ENCODE measurements around the gene CPLANE2.
"Not testable (repeated sequence)": the region's sequence is repeated elsewhere in the genome, so short reads cannot be mapped to it uniquely, and the experiment has no call there.

The CPLANE2 gene

GRCh38 chr1:16249596-16250241, 12.7 kb upstream of the CPLANE2 start:
- no peak overlapping the region for H3K4me3 ChIP-seq (ENCODE audit: low read depth, low read length)
- DNase-seq (ENCODE audit: low read depth, low spot score), result peak; percentile 54
- TF ChIP-seq, protein P1, sequence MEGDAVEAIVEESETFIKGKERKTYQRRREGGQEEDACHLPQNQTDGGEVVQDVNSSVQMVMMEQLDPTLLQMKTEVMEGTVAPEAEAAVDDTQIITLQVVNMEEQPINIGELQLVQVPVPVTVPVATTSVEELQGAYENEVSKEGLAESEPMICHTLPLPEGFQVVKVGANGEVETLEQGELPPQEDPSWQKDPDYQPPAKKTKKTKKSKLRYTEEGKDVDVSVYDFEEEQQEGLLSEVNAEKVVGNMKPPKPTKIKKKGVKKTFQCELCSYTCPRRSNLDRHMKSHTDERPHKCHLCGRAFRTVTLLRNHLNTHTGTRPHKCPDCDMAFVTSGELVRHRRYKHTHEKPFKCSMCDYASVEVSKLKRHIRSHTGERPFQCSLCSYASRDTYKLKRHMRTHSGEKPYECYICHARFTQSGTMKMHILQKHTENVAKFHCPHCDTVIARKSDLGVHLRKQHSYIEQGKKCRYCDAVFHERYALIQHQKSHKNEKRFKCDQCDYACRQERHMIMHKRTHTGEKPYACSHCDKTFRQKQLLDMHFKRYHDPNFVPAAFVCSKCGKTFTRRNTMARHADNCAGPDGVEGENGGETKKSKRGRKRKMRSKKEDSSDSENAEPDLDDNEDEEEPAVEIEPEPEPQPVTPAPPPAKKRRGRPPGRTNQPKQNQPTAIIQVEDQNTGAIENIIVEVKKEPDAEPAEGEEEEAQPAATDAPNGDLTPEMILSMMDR (IDR thresholded peaks at IDR 0.05; ENCODE audit: low read depth, low read length), result no peak
- in situ Hi-C loops (cut with HindIII; ENCODE audit: low sequenced_read_pairs), result no loop called here

DNA sequence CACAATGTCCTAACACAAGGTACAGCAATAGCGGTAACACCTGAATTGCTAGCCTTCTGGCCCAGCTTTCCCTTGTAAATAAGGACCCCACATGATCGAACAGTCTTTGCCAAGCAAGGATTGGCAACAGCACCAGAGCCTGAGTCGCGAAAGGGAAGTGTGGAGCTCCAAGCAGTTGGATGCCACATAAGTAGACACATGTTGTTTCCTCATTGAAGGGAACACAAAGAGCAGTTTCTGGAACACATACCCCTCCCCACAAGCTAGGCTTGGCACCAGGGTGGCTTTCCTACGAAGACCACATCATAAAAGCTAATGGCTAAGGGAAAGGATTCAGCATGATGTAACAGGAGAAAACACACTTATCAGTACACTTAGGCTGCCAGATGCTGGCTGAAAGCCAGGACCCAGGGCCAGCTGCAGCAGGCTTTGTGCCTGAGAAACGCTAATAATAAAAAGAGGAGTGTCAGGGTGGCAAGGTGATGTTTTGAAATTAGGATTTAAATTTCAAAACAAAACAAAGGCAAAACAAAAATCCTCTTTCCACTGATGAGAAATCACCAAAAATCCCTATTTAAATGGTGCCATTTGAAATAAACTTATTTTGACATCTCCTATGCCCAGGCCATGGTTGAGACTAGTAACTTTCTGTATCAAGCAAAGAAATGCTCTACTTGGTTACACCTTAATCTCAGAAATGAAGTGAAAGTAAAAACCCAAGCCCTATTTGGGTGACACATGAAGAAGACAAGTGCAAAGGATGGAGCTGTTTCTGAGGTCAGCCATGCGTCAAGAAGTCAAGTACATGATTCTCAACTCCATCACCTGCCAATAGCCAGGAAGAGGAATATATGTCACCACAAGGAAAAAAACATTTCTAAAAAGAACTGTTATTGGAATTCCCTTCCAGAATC, 11.9 kb upstream of the CPLANE2 start:
- H3K4me3 ChIP-seq (ENCODE audit: low read depth, low read length), result no peak overlapping the region
- TF ChIP-seq, protein P1 (IDR thresholded peaks at IDR 0.05; ENCODE audit: low read depth, low read length), result no peak
- peak; percentile 90 for DNase-seq (ENCODE audit: low read depth, low spot score)
- in situ Hi-C loops (cut with HindIII; ENCODE audit: low sequenced_read_pairs), result no loop called here

DNA sequence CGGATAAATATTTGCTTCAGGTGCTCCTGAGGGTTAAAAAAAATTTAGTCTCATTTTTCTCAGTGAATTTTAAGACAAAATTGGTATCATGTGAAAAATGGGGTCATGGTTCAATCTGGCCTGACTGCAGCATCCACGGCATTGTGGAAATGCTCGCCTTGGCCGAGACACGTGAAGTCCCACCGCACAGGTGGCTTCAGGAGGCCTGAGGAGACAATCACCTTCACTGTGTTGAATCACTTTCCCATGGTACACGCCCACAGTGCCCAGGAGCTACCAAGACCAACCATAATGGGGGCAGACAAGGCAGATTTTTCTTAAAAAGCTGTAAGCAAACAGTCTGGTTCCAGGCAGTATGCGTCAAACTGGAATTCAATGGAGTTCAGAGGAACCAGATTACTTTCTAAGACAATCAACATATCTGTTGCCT, 11.0 kb upstream of the CPLANE2 start:
- TF ChIP-seq, protein P1 (IDR thresholded peaks at IDR 0.05; ENCODE audit: low read depth, low read length), result no peak
- in situ Hi-C loops (cut with HindIII; ENCODE audit: low sequenced_read_pairs), result no loop called here
- DNase-seq (ENCODE audit: low read depth, low spot score), result no peak
- H3K4me3 ChIP-seq (ENCODE audit: low read depth, low read length), result no peak overlapping the region

DNA sequence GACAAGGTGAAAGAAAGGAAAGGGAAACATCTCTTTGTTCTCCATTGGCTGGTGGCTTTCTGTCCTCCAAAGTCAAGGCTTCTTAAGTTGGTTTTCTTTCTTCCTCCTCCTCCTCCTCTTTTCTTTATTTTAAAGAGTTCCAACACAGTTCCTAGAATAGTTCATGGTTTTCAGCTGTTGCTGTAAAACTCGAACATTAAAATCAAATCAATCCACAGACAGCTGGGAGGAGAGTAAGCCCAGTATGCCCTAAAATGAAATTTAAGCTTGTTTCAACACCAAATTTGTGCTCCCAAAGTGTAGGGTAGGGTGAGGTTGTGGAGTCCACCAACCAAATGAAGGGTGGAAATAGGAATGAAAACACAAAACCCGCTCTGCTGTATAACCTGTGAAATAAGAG, 10.5 kb upstream of the CPLANE2 start:
- no peak for DNase-seq (ENCODE audit: low read depth, low spot score)
- TF ChIP-seq, protein P1 (IDR thresholded peaks at IDR 0.05; ENCODE audit: low read depth, low read length), result no peak
- in situ Hi-C loops (cut with HindIII; ENCODE audit: low sequenced_read_pairs), result no loop called here
- no peak overlapping the region for H3K4me3 ChIP-seq (ENCODE audit: low read depth, low read length)

- TF ChIP-seq, protein P1 (IDR thresholded peaks at IDR 0.05; ENCODE audit: low read depth, low read length), result no peak
- in situ Hi-C loops (cut with HindIII; ENCODE audit: low sequenced_read_pairs), result no loop called here
These were observed 10.0 kb upstream of the CPLANE2 start for GRCh38 chr1:16246961-16247360.

GRCh38 chr1:16246239-16246638, 9.3 kb upstream of the CPLANE2 start:
- DNase-seq (ENCODE audit: low read depth, low spot score); in situ Hi-C loops (cut with HindIII; ENCODE audit: low sequenced_read_pairs); H3K4me3 ChIP-seq (ENCODE audit: low read depth, low read length): not testable (repeated sequence)

More at GRCh38 chr1:16246961-16247360, 10.0 kb upstream of the CPLANE2 start:
- no peak overlapping the region for H3K4me3 ChIP-seq (ENCODE audit: low read depth, low read length)
- DNase-seq (ENCODE audit: low read depth, low spot score), result no peak

Measured in astrocyte of the spinal cord (primary cell).